GM12878 (cell line): ENCODE measurements around the gene GALNT9.
A peak's percentile ranks its signal among the peaks of the same experiment; 100 is the strongest.

ENCODE experiments used
- BRCA1 ChIP-seq: IDR thresholded peaks from 2 replicates; pipeline ENCODE4 v1.6.1; 2011; ENCODE audit warnings: low read depth, low read length, improper control_type of control experiment
- CHD4 ChIP-seq: fragments of 200-600 bp; sonication (generic); IDR thresholded peaks from 2 replicates; pipeline ENCODE4 v1.6.1; 2016; ENCODE audit warnings: mild to moderate bottlenecking
- CTCF ChIP-seq, 3 experiments: IDR thresholded peaks in 2 of 3; conservative IDR thresholded peaks in 1 of 3; 2 replicates each; pipeline ENCODE4 v1.5.1; 2011; ENCODE audit warnings: low read depth in 3 of 3, low read length in 3 of 3, mild to moderate bottlenecking in 3 of 3, control low read depth in 2 of 3, moderate library complexity in 2 of 3, inconsistent platforms in 1 of 3, mixed read lengths in 1 of 3; ENCODE audit not compliant: control insufficient read depth in 2 of 3, insufficient read depth in 1 of 3; ENCODE audit errors: extremely low read depth in 1 of 3
- EZH2 ChIP-seq: IDR thresholded peaks from 2 replicates; pipeline ENCODE4 v1.6.1; 2012; ENCODE audit warnings: low read depth, mild to moderate bottlenecking, control low read depth, inconsistent platforms, low read length, borderline replicate concordance; ENCODE audit not compliant: control insufficient read depth
- MAX ChIP-seq: IDR thresholded peaks from 2 replicates; pipeline ENCODE4 v1.6.1; 2012; ENCODE audit warnings: low read depth, low read length, improper control_type of control experiment
- MYB ChIP-seq: fragments of 150-350 bp; IDR thresholded peaks from 2 replicates; pipeline ENCODE4 v1.6.1; 2014; ENCODE audit warnings: mild to moderate bottlenecking, low read depth, low read length, borderline replicate concordance
- NBN ChIP-seq: fragments of 450-650 bp; IDR thresholded peaks from 2 replicates; pipeline ENCODE4 v1.6.1; 2016
- POLR2A ChIP-seq: IDR thresholded peaks from 2 replicates; pipeline ENCODE4 v1.6.1; 2011; ENCODE audit warnings: low read depth, mild to moderate bottlenecking, low read length
- SMC3 ChIP-seq: IDR thresholded peaks from 2 replicates; pipeline ENCODE4 v1.6.1; 2011; ENCODE audit warnings: low read length, improper control_type of control experiment, borderline replicate concordance

GRCh38 chr12:132218915-132219314, 110.5 kb downstream of the GALNT9 start:
- TF ChIP-seq EZH2 (no peak), CTCF (IDR thresholded peaks at IDR 0.05 in 2 of 3, conservative IDR thresholded peaks at IDR 0.05 in 1 of 3; ENCODE audit: control insufficient read depth in 2 of 3, extremely low read depth in 1 of 3, insufficient read depth in 1 of 3, low read depth in 3 of 3, low read length in 3 of 3) (peak; percentile 15 to 38 (median 35); a peak in 3 of 6 replicates), POLR2A (no peak), MAX (no peak), BRCA1 (no peak), MYB (no peak), NBN (no peak), CHD4 (no peak), SMC3 (peak; percentile 33; the same call in 1 of the 2 replicates)
